K562 (cell line): ENCODE data around the gene ADAP2. TPM values are rescaled to one million over a fixed set of nuclear protein-coding genes. Genes with fewer than 3 reads are reported as not detected.

Experiments used
- CHD7 ChIP-seq: fragments of 200-600 bp; sonication (generic); IDR thresholded peaks from one replicate; pipeline ENCODE4 v1.6.1; 2012; ENCODE audit warnings: mild to moderate bottlenecking, low read depth, low read length, inconsistent platforms
- MTF1 ChIP-seq: fragments of 250-450 bp; sonication (Bioruptor Pico); IDR thresholded peaks from 2 replicates; pipeline ENCODE4 v1.9.0; 2021; ENCODE audit warnings: moderate library complexity, mild to moderate bottlenecking, inconsistent platforms, borderline replicate concordance
- PRDM10 ChIP-seq: fragments of 450-650 bp; IDR thresholded peaks from 2 replicates; pipeline ENCODE4 v1.6.1; 2018; ENCODE audit not compliant: partially characterized antibody
- RUNX1 ChIP-seq: sonication (generic); IDR thresholded peaks from 2 replicates; pipeline ENCODE4 v1.6.1; 2016; ENCODE audit warnings: antibody characterized with exemption, low read depth
- SAFB2 ChIP-seq: fragments of 200-400 bp; formaldehyde crosslinking; IDR thresholded peaks from 2 replicates; pipeline ENCODE4 v1.6.1; 2018; ENCODE audit warnings: borderline replicate concordance, low read length, low read depth, moderate library complexity; ENCODE audit not compliant: severe bottlenecking
- SNRNP70 ChIP-seq: fragments of 200-400 bp; formaldehyde crosslinking; optimal IDR thresholded peaks from 2 replicates; pipeline ENCODE3; 2017; ENCODE audit warnings: low read depth, low read length
- ZNF217 ChIP-seq: sonication (generic); formaldehyde crosslinking; IDR thresholded peaks from 2 replicates; pipeline ENCODE4 v1.8.0; 2022; ENCODE audit warnings: mild to moderate bottlenecking, missing genetic modification reagents
- ZNF282 ChIP-seq: sonication (generic); formaldehyde crosslinking; IDR thresholded peaks from 2 replicates; pipeline ENCODE4 v1.8.1; 2023; ENCODE audit warnings: missing genetic modification reagents
- ZNF316 ChIP-seq: fragments of 450-650 bp; IDR thresholded peaks from 2 replicates; pipeline ENCODE4 v1.6.1; 2016
- polyA plus RNA-seq, 8 experiments: library from polyadenylated mRNA; depleted of rRNA in 4 of 8; stranded (reverse) in 5 of 8; unstranded in 3 of 8; fragments of >200 nt; fragmentation: Nextera tagmentation in 2 of 8; fragmentation: Illumina TruSeq in 1 of 8; extraction: Ambion mirVana in 2 of 8; extraction: Trizol in 1 of 8; gene quantifications; 2 replicates each; pipeline versions ENCODE4 v1.2.1 to v1.2.3, GENCODE V29; 2011 to 2014; ENCODE audit warnings: inconsistent platforms in 1 of 8, missing spikeins in 1 of 8
- total RNA-seq, 7 experiments: library from RNA; depleted of rRNA in 6 of 7; stranded (reverse); fragments of >200 nt in 6 of 7; fragmentation: Illumina TruSeq in 2 of 7; extraction: Trizol in 2 of 7; gene quantifications; 2 replicates each; pipeline versions ENCODE4 v1.2.1 to v1.2.3, GENCODE V29; 2011 to 2021; ENCODE audit warnings: low replicate concordance in 1 of 7

The ADAP2 gene
- total and polyA plus RNA-seq, 9 of the 15 experiments (the other 6 are each of a cell fraction or from before 2014, with no cell fraction given) = 0.06 to 0.73 (median 0.23) TPM; not detected in 5

- TF ChIP-seq SAFB2 (no peak), SNRNP70 (no peak), PRDM10 (no peak), ZNF217 (no peak), ZNF282 (no peak), CHD7 (no peak), RUNX1 (no peak), MTF1 (CRISPR knock-in tag) (no peak), ZNF316 (no peak)
- TF ChIP-seq, all 486 proteins: peak for 0
These were observed 4.8 kb downstream of the ADAP2 start (continued) for GRCh38 chr17:30926516-30926915.
